HG03571 (cell line): ENCODE measurements around the gene PCBD1.

Experiments
- ATAC-seq: cut with Tn5 transposase; IDR thresholded peaks from one replicate; pipeline ENCODE4 v1.9.1; 2021; ENCODE audit not compliant: unreplicated experiment

The PCBD1 gene

GRCh38 chr10:70836319-70836718 lies 52.0 kb downstream of the PCBD1 start:
- no peak for ATAC-seq

DNA sequence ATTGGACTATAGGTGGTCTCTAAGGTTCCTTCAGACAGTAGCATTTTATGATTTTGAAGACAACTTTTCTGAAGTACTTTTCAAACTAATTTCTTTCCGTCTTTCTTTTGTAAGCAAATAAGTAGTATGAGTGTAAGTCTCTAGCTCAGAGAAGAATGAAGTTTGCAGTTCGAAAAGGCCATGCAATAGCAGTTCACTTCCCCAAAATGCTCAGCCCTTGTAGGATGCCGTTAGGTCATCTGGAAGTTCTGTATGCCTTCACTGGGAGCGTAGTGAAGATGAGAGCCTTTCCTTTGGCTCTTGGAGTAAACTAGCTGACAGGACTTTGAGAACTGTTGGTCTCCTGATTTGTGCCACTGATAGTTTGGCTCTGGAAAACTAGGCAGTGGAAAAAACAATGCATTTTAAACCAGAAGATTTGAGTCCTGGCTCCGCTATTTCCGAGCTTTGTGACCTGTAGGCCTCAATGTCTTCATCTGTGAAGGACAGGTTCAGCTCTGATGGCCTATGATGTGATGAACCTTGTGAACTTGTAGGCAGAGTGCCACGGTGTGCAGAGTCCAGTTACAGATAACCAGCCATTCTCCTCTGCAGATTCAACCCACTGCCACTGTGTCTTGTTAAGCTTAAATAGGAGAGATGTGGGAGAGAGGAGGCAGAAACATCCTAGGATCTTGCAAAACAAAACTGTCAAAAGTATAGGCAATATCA lies 53.8 kb downstream of the PCBD1 start:
- ATAC-seq = no peak

GRCh38 chr10:70834021-70834420 lies 54.3 kb downstream of the PCBD1 start:
- no peak for ATAC-seq

DNA sequence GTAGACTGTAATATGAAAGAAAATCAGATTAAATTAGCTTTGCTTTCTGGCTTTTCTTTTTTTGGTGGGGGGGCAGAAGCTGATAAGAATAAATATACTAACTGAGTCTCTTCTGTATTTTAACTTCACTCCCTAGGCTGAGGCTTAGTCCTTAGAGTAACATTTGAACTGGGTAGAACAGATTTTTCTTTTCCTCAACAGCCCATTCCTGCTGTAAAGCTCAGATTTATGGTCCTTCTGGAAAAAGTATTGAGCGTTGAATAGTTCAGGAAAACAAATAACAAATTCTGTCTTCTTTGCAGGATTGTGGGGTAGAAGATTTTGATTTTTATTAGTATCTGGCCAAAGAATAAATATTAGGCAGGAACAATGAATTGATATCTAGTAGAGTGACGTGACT lies 54.8 kb downstream of the PCBD1 start:
- ATAC-seq = no peak
